IPS-15b (cell line): Measurements from ENCODE around the gene CTNNA3.
"Not testable (repeated sequence)": the region's sequence is repeated elsewhere in the genome, so short reads cannot be mapped to it uniquely, and the experiment has no call there.

ENCODE experiments used
- H3K27me3 ChIP-seq: one replicate; pipeline ENCODE4 v1.6.1; 2013; ENCODE audit warnings: low read length; ENCODE audit not compliant: control insufficient read depth, insufficient read depth
- H3K36me3 ChIP-seq: one replicate; pipeline ENCODE4 v1.6.1; 2013; ENCODE audit warnings: low read length; ENCODE audit not compliant: control insufficient read depth, insufficient read depth
- H3K4me1 ChIP-seq: one replicate; pipeline ENCODE4 v1.6.1; 2013; ENCODE audit warnings: mild to moderate bottlenecking, low read length; ENCODE audit not compliant: control insufficient read depth, insufficient read depth
- H3K4me3 ChIP-seq: one replicate; pipeline ENCODE4 v1.5.1; 2013; ENCODE audit warnings: low read depth, low read length
- H3K9ac ChIP-seq: one replicate; pipeline ENCODE4 v1.6.1; 2013; ENCODE audit warnings: low read depth, mild to moderate bottlenecking, low read length
- H3K9me3 ChIP-seq: one replicate; pipeline ENCODE4 v1.6.1; 2013; ENCODE audit warnings: mild to moderate bottlenecking, low read length; ENCODE audit not compliant: control insufficient read depth, insufficient read depth

Gene CTNNA3

GRCh38 chr10:67596641-67597040 is 99.4 kb downstream of the CTNNA3 start:
- no peaks in the 10 kb centered on the region for H3K36me3 ChIP-seq
- no peaks in the 10 kb centered on the region for H3K9me3 ChIP-seq
- no peaks in the 10 kb centered on the region for H3K27me3 ChIP-seq
- no peaks in the 10 kb centered on the region for H3K4me1 ChIP-seq
- H3K9ac ChIP-seq, result no peak overlapping the region
- H3K4me3 ChIP-seq, result no peak overlapping the region

GRCh38 chr10:67587771-67588170 is 108.2 kb downstream of the CTNNA3 start:
- Histone ChIP-seq H3K9ac (no peak overlapping the region), H3K4me3 (no peak overlapping the region), H3K27me3 (no peaks in the 10 kb centered on the region), H3K36me3 (no peaks in the 10 kb centered on the region), H3K9me3 (peaks cover 7% of the 10 kb centered on the region), H3K4me1 (no peaks in the 10 kb centered on the region)

GRCh38 chr10:67575532-67575931 is 120.5 kb downstream of the CTNNA3 start:
- Histone ChIP-seq H3K9ac (no peak overlapping the region), H3K27me3 (no peaks in the 10 kb centered on the region), H3K4me1 (no peaks in the 10 kb centered on the region), H3K9me3 (no peaks in the 10 kb centered on the region), H3K36me3 (no peaks in the 10 kb centered on the region), H3K4me3 (no peak overlapping the region)

GRCh38 chr10:67573484-67573883 is 122.5 kb downstream of the CTNNA3 start:
- Histone ChIP-seq H3K4me1 (no peaks in the 10 kb centered on the region), H3K36me3 (no peaks in the 10 kb centered on the region), H3K4me3 (no peak overlapping the region), H3K9ac (no peak overlapping the region), H3K9me3 (no peaks in the 10 kb centered on the region), H3K27me3 (no peaks in the 10 kb centered on the region)

GRCh38 chr10:67571503-67571902 is 124.5 kb downstream of the CTNNA3 start:
- Histone ChIP-seq H3K4me3 (no peak overlapping the region), H3K9me3 (no peaks in the 10 kb centered on the region), H3K9ac (no peak overlapping the region), H3K36me3 (no peaks in the 10 kb centered on the region), H3K27me3 (no peaks in the 10 kb centered on the region), H3K4me1 (no peaks in the 10 kb centered on the region)

GRCh38 chr10:67558311-67558710 is 137.7 kb downstream of the CTNNA3 start:
- H3K4me1 ChIP-seq, H3K36me3 ChIP-seq, H3K27me3 ChIP-seq, H3K9me3 ChIP-seq, H3K4me3 ChIP-seq, H3K9ac ChIP-seq: not testable (repeated sequence)

- H3K9me3 ChIP-seq, result peaks cover 3% of the 10 kb centered on the region
- H3K4me3 ChIP-seq, result no peak overlapping the region
- H3K9ac ChIP-seq, result no peak overlapping the region
- no peaks in the 10 kb centered on the region for H3K27me3 ChIP-seq
- no peaks in the 10 kb centered on the region for H3K4me1 ChIP-seq
- H3K36me3 ChIP-seq, result no peaks in the 10 kb centered on the region
Observed at GRCh38 chr10:67553254-67553653, 142.7 kb downstream of the CTNNA3 start.

- no peaks in the 10 kb centered on the region for H3K9me3 ChIP-seq
- no peak overlapping the region for H3K4me3 ChIP-seq
- no peaks in the 10 kb centered on the region for H3K36me3 ChIP-seq
- H3K9ac ChIP-seq, result no peak overlapping the region
- no peaks in the 10 kb centered on the region for H3K27me3 ChIP-seq
- no peaks in the 10 kb centered on the region for H3K4me1 ChIP-seq
Observed at GRCh38 chr10:67550838-67551402, 145.1 kb downstream of the CTNNA3 start.

GRCh38 chr10:67550046-67550445 is 145.9 kb downstream of the CTNNA3 start:
- Histone ChIP-seq H3K9ac (no peak overlapping the region), H3K4me1 (no peaks in the 10 kb centered on the region), H3K4me3 (no peak overlapping the region), H3K9me3 (no peaks in the 10 kb centered on the region), H3K36me3 (no peaks in the 10 kb centered on the region), H3K27me3 (no peaks in the 10 kb centered on the region)

GRCh38 chr10:67549390-67549789 is 146.6 kb downstream of the CTNNA3 start:
- Histone ChIP-seq H3K4me3 (no peak overlapping the region), H3K36me3 (no peaks in the 10 kb centered on the region), H3K4me1 (no peaks in the 10 kb centered on the region), H3K9me3 (no peaks in the 10 kb centered on the region), H3K27me3 (no peaks in the 10 kb centered on the region), H3K9ac (no peak overlapping the region)

GRCh38 chr10:67541411-67541810 is 154.6 kb downstream of the CTNNA3 start:
- no peaks in the 10 kb centered on the region for H3K36me3 ChIP-seq
- no peak overlapping the region for H3K9ac ChIP-seq
- H3K27me3 ChIP-seq, result no peaks in the 10 kb centered on the region
- no peaks in the 10 kb centered on the region for H3K9me3 ChIP-seq
- no peak overlapping the region for H3K4me3 ChIP-seq
- H3K4me1 ChIP-seq, result no peaks in the 10 kb centered on the region

GRCh38 chr10:67539312-67539711 is 156.7 kb downstream of the CTNNA3 start:
- Histone ChIP-seq H3K27me3 (no peaks in the 10 kb centered on the region), H3K36me3 (no peaks in the 10 kb centered on the region), H3K4me3 (no peak overlapping the region), H3K9me3 (no peaks in the 10 kb centered on the region), H3K4me1 (no peaks in the 10 kb centered on the region), H3K9ac (no peak overlapping the region)
